ENCODE measurements around the gene THYN1.
A peak's percentile ranks its signal among the peaks of the same experiment; 100 is the strongest.

Gene THYN1

DNA sequence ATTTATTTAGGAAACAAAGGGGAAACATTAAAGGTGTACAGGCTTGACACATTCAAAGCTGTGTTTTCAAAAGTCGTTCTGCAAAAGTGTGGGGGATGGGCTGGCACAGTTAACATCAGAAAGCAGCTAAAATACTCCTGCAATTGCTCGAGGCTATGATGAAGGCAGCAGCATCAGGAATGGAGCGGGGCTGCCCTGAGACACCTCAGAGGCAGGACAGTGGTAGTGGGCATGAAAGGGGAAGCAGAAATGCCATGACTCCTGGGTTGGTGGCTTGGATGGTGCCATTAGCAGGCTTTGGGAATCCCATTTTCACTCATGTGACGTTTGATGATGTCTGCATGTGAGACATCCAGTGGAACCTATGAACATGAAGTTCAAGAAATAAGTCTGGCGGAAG, 30.0 kb downstream of the THYN1 start:
- no peak for ATAC-seq

DNA sequence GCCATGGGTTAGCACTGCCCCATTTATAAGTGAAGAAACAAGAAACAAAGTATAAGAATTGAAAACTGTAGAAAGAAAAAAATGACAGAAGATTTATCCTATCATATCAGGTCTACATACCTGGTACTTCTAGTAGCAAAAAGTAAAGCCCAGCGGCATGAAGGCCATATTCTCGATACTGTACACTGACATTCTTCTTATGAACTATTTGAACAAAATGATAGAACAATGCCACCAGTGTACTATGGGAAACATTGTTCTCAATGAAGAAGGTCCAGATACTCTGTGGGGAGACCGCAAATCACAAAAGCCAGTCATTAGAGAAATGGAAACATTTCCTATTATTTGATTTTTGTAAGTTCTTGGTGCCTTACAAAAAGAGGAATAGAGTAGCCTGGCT, 36.3 kb downstream of the THYN1 start:
- ATAC-seq (no peak), DNase-seq (no peak)

More for the DNA sequence above, 30.0 kb downstream of the THYN1 start:
- peak; percentile 25 for DNase-seq

DNA sequence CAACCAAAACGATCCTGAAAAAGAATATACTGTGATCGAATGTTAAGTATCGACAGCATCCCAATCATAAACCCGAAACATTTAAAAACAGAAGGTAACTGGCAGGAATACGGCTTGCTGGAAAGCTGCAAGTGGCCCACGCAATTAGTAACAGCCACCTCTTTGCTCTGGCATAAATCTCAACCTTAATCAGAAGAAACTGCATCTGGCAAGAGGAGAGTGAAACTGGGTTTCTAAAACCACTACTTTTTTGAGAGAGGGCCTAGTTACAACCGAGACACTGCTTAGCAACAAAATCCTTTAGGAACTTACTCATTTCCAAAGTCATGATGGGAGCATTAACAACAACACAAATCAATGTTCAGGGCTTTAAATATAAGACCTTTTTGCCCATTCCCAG, 37.3 kb downstream of the THYN1 start:
- no peak for ATAC-seq
- no peak for DNase-seq

DNA sequence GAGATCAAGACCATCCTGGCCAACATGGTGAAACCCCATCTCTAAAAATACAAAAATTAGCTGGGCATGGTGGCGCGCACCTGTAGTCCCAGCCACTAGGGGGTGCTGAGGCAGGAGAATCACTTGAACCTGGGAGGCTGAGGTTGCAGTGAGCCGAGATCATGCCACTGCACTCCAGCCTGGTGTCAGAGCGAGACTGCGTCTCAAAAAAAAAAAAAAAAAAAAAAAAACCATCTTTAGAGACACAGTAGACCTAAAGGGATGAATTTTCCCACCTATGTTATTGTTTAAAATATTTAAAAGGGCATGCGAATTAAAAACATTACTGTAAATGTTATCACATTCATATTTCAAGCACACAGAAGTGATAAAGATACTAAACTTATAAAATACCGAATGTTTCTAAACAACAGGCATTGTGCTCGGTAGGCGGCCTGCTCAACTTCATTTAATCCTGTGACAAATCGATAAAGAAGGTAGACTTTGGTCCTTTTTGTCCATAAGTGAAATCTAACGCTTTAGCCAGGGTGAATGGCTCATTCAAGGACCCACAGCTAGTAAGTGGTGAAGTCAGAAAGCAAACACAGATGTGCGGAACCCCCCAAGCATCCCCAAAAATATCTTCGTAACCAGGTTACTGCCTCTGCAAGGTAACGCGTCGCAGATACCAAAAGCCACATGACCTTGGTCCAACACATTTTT, 45.5 kb downstream of the THYN1 start:
- ATAC-seq (peak; percentile 32), DNase-seq (peak; percentile 70)

DNA sequence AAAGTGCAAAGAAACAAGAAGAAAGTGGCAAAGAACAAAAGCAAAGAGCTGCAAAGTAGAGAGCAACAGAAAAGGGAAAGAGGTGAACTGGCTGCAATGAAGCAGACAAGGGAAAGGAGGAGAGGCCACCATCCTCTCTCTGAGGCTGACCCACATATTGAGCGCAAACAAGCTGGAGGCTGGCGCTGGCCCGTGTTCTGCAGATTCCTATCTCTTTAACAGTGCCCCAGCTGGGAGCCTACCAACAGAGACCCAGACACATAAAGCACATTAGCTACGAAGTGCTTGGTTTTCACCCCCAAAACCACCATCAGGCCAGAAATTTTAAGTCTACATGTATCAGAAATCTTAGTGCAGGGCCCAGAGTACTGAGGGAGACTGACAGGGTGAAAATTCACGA, 47.0 kb downstream of the THYN1 start:
- no peak for ATAC-seq
- no peak for DNase-seq

DNA sequence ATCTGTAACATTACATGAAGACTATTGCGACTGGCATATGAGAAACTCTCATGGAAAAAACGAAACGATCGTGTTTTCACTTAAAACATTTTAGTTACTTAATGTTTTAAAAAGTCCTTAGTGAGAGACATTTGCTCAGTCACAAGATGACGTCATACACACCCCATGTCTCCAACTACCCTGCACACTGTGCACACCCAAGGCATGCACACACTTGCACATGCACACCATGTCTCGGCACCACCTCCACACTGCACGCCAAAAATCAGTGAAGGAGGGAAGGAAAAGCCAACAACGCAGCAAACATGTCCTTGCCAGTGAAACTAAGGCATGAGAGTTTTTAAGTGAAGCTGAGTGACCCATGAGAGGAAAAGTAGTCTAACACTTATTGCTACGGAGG, 47.4 kb downstream of the THYN1 start:
- DNase-seq: no peak
- no peak for ATAC-seq

DNA sequence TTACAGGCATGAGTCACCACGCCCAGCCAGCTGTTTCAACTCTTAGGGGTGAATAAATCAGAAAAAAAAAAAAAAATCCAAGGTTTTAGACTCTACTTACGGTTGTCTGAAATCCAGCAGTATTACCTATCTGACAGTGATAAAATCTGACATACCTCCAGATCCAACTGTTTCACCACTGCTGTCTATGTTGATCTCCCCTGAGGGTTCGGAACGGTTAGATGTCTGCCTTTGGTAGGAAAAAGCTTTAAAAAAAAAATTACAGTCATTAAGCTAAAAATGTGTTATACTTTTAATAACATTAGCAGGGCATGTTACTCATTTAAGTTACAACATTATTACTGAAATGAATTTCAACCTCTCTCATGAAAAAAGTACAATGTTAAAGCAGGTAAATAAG, 50.5 kb downstream of the THYN1 start:
- ATAC-seq (no peak), DNase-seq (no peak)

DNA sequence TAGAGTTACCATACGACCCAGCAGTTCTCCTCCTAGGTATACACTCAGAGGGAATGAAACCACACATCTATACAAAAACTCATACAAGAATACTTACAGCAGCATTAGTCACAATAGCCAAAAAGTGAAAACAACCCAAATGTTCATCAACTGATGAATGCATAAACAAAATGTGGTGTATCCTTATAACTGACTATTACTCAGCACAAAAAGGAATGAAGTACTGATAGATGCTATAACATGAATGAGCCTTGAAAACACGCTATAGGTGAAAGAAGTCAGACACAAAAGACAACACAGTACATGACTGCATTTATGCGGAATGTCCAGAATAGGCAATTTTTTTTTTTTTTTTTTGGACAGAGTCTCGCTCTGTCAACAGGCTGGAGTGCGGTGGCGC, 52.5 kb downstream of the THYN1 start:
- no peak for ATAC-seq

DNA sequence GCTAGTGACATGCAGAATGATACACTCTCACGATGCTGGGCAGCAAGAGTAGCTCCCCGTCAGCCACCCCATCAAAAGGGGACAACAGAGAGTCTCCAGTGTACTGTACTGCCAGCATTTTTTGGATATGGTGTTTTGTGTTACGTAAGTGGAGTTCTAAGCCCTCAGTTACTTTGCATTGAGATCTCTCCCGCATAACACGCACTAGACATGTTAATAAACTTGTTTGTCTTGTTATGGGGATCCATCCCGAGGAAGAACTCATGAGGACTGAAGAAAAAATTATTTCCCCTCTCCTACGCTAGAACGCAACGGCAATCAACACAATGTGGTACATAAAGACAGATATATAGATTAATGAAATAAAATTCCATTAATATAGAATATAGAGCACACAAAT, 53.6 kb downstream of the THYN1 start:
- ATAC-seq (no peak), DNase-seq (no peak)

More for the DNA sequence above, 52.5 kb downstream of the THYN1 start:
- DNase-seq: no peak
